Stimulated activated CD4-positive, alpha-beta T cell treated with anti-CD3 and anti-CD28 coated beads, Interleukin-4, amount 100 ng/mL, for 1 hour (primary cell): ENCODE data around the gene TGM2.

ENCODE experiments used
- DNase-seq: peaks from one replicate; pipeline ENCODE4 v3.0.0-alpha.2; 2020

The TGM2 gene

GRCh38 chr20:38173237-38174156 is 8.4 kb upstream of the TGM2 start:
- DNase-seq: no peak

- no peak for DNase-seq
Observed at GRCh38 chr20:38172408-38172807, 7.3 kb upstream of the TGM2 start.

GRCh38 chr20:38171675-38172043 is 6.6 kb upstream of the TGM2 start:
- DNase-seq: no peak

- no peak for DNase-seq
Observed at GRCh38 chr20:38170826-38171674, 6.0 kb upstream of the TGM2 start.

- no peak for DNase-seq
Observed at GRCh38 chr20:38170219-38170825, 5.3 kb upstream of the TGM2 start.

- no peak for DNase-seq
Observed at GRCh38 chr20:38169636-38170193, 4.6 kb upstream of the TGM2 start.

GRCh38 chr20:38168791-38169589 is 3.9 kb upstream of the TGM2 start:
- DNase-seq: no peak

- DNase-seq: no peak
Observed at GRCh38 chr20:38167851-38168760, 3.0 kb upstream of the TGM2 start.

GRCh38 chr20:38167328-38167850 is 2.3 kb upstream of the TGM2 start:
- DNase-seq: no peak

GRCh38 chr20:38166703-38167233 is 1.7 kb upstream of the TGM2 start:
- DNase-seq: no peak

- DNase-seq: no peak
Observed at GRCh38 chr20:38165966-38166702, 1.1 kb upstream of the TGM2 start.

- no peak for DNase-seq
Observed at GRCh38 chr20:38164624-38165088, 414 bp downstream of the TGM2 start.

- DNase-seq: no peak
Observed at GRCh38 chr20:38164069-38164468, 1.0 kb downstream of the TGM2 start.

GRCh38 chr20:38162878-38163875 is 1.9 kb downstream of the TGM2 start:
- no peak for DNase-seq

GRCh38 chr20:38162149-38162548 is 2.9 kb downstream of the TGM2 start:
- DNase-seq: no peak

GRCh38 chr20:38161412-38161774 is 3.7 kb downstream of the TGM2 start:
- no peak for DNase-seq

GRCh38 chr20:38159957-38160756 is 4.9 kb downstream of the TGM2 start:
- no peak for DNase-seq

- DNase-seq: no peak
Observed at GRCh38 chr20:38159566-38159956, 5.5 kb downstream of the TGM2 start.
